Panc1 (cell line): Measurements from ENCODE around the gene OPHN1. TPM values are rescaled to one million over a fixed set of nuclear protein-coding genes. Genes with fewer than 3 reads are reported as not detected.
A peak's percentile ranks its signal among the peaks of the same experiment; 100 is the strongest.

Source experiments
- ATAC-seq: fragments of 200-7000 bp; cut with Tn5 transposase; 2 replicates; pipeline ENCODE4 v1.9.1; 2020; ENCODE audit warnings: mild to moderate bottlenecking, moderate library complexity
- BruUV-seq: library from RNA; stranded (reverse); fragments of 400-500 nt; replicated peaks from 2 replicates; lab custom pipeline; 2021; lab: Mats Ljungman, UMichigan
- CTCF ChIA-PET: fragments of 300-600 bp; sonication (Branson Sonifier 250); formaldehyde crosslinking; loops from one replicate; lab custom pipeline; 2022; ENCODE audit warnings: antibody characterized with exemption; lab: Charles Lee
- POLR2A ChIA-PET: fragments of 300-600 bp; sonication (Branson Sonifier 250); formaldehyde crosslinking; loops from one replicate; lab custom pipeline; 2022; ENCODE audit warnings: antibody characterized with exemption; lab: Charles Lee
- DNase-seq: peaks from one replicate; pipeline ENCODE4 v3.0.0-alpha.2; 2010; ENCODE audit warnings: low read depth, low spot score
- H3K27ac ChIP-seq: 2 replicates; pipeline ENCODE4 v1.5.1; 2011; ENCODE audit warnings: mild to moderate bottlenecking, low read length, inconsistent platforms
- H3K27me3 ChIP-seq: fragments of 200-500 bp; sonication (Bioruptor generic); 2 replicates; pipeline ENCODE4 v1.6.0; 2014; ENCODE audit warnings: low read length, inconsistent platforms; ENCODE audit not compliant: control insufficient read depth, insufficient read depth
- H3K36me3 ChIP-seq: fragments of 200-500 bp; sonication (Bioruptor generic); 2 replicates; pipeline ENCODE4 v1.5.1; 2014; ENCODE audit warnings: inconsistent platforms, mild to moderate bottlenecking, low read length, moderate library complexity; ENCODE audit not compliant: control insufficient read depth, insufficient read depth
- H3K4me1 ChIP-seq: 2 replicates; pipeline ENCODE4 v1.5.1; 2011; ENCODE audit warnings: inconsistent platforms, mild to moderate bottlenecking, low read length, moderate library complexity; ENCODE audit not compliant: control insufficient read depth, insufficient read depth
- H3K4me3 ChIP-seq, 2 experiments: 2 replicates each; pipeline ENCODE4 v1.5.1; 2011 to 2012; ENCODE audit warnings: low read depth in 2 of 2, low read length in 2 of 2, mild to moderate bottlenecking in 2 of 2, inconsistent platforms in 1 of 2, moderate library complexity in 1 of 2
- H3K9me3 ChIP-seq: fragments of 200-500 bp; sonication (Bioruptor generic); 2 replicates; pipeline ENCODE4 v1.5.1; 2014; ENCODE audit warnings: low read depth, mild to moderate bottlenecking, inconsistent platforms, low read length, moderate library complexity; ENCODE audit not compliant: control insufficient read depth, insufficient read depth
- POLR2AphosphoS5 ChIP-seq: IDR thresholded peaks from 2 replicates; pipeline ENCODE4 v1.6.1; 2012; ENCODE audit warnings: mild to moderate bottlenecking, low read depth, low read length, moderate library complexity
- SIN3A ChIP-seq: IDR thresholded peaks from 2 replicates; pipeline ENCODE4 v1.6.1; 2012; ENCODE audit warnings: low read depth, mild to moderate bottlenecking, low read length, moderate library complexity, borderline replicate concordance; ENCODE audit not compliant: insufficient read depth
- TCF7L2 ChIP-seq: IDR thresholded peaks from 2 replicates; pipeline ENCODE4 v1.6.1; 2011; ENCODE audit warnings: mild to moderate bottlenecking, low read depth, low read length, inconsistent platforms
- in situ Hi-C: cut with HindIII; loops from 2 replicates; pipeline ENCODE4 v1.10.0; 2016; ENCODE audit warnings: low sequenced_read_pairs, low pct_unique_long_range_greater_than_20kb
- intact Hi-C: fragments of 100-400 bp; cut with micrococcal nuclease; formaldehyde crosslinking; loops from one replicate; pipeline ENCODE4 v1.10.0; 2022; ENCODE audit not compliant: unreplicated experiment
- total RNA-seq: library from RNA; stranded (reverse); gene quantifications from one replicate; pipeline ENCODE4 v1.2.1, GENCODE V29; 2021; ENCODE audit not compliant: unreplicated experiment
- TF ChIP-seq, protein P1 (sequence below), 2 experiments: IDR thresholded peaks; 2 replicates each; pipeline ENCODE4 v1.6.1; 2011 to 2012; ENCODE audit warnings: low read depth in 2 of 2, control low read depth in 1 of 2, low read length in 1 of 2, mild to moderate bottlenecking in 1 of 2, moderate library complexity in 1 of 2; ENCODE audit not compliant: insufficient read depth in 1 of 2
- TF ChIP-seq, protein P2 (sequence below): fragments of 450-650 bp; IDR thresholded peaks from 2 replicates; pipeline ENCODE4 v1.5.1; 2017; ENCODE audit warnings: mild to moderate bottlenecking

OPHN1 gene
- total RNA-seq, 1 experiment from 2014 or later, result 8.8 TPM

DNA sequence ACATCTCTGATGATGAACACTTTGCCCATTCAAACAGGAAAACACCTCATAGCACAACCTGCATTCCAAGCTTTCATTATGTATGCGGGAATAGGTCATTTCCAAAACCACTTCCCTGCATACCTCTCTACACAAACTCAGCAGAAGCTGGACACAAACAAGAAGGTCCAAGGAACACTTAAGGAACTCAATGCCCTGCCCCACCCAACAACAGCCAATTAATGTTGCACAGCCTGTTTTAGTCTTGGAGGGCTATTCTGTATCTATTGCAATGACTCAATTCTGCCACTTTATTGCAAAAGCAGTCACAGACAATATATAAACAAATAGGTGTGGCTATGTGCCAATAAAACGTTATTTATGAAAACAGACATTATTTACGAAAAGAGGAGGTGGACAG is 16.7 kb downstream of the OPHN1 start:
- TF ChIP-seq, protein P1, sequence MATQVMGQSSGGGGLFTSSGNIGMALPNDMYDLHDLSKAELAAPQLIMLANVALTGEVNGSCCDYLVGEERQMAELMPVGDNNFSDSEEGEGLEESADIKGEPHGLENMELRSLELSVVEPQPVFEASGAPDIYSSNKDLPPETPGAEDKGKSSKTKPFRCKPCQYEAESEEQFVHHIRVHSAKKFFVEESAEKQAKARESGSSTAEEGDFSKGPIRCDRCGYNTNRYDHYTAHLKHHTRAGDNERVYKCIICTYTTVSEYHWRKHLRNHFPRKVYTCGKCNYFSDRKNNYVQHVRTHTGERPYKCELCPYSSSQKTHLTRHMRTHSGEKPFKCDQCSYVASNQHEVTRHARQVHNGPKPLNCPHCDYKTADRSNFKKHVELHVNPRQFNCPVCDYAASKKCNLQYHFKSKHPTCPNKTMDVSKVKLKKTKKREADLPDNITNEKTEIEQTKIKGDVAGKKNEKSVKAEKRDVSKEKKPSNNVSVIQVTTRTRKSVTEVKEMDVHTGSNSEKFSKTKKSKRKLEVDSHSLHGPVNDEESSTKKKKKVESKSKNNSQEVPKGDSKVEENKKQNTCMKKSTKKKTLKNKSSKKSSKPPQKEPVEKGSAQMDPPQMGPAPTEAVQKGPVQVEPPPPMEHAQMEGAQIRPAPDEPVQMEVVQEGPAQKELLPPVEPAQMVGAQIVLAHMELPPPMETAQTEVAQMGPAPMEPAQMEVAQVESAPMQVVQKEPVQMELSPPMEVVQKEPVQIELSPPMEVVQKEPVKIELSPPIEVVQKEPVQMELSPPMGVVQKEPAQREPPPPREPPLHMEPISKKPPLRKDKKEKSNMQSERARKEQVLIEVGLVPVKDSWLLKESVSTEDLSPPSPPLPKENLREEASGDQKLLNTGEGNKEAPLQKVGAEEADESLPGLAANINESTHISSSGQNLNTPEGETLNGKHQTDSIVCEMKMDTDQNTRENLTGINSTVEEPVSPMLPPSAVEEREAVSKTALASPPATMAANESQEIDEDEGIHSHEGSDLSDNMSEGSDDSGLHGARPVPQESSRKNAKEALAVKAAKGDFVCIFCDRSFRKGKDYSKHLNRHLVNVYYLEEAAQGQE (IDR thresholded peaks at IDR 0.05; ENCODE audit: insufficient read depth in 1 of 2, low read depth in 2 of 2, low read length in 1 of 2), result no peak
- DNase-seq (no peak), ATAC-seq (peak; percentile 70)
- CTCF ChIA-PET, result no interaction called here
- intact Hi-C loops (no loop called here), in situ Hi-C loops (no loop called here)
- Histone ChIP-seq H3K36me3 (no peaks in the 10 kb centered on the region), H3K27me3 (no peaks in the 10 kb centered on the region), H3K27ac (no peak overlapping the region), H3K9me3 (no peaks in the 10 kb centered on the region), H3K4me1 (peaks cover 26% of the 10 kb centered on the region), H3K4me3 (no peak overlapping the region)
- POLR2A ChIA-PET, result no interaction called here
- BruUV-seq, result no TSS peak

DNA sequence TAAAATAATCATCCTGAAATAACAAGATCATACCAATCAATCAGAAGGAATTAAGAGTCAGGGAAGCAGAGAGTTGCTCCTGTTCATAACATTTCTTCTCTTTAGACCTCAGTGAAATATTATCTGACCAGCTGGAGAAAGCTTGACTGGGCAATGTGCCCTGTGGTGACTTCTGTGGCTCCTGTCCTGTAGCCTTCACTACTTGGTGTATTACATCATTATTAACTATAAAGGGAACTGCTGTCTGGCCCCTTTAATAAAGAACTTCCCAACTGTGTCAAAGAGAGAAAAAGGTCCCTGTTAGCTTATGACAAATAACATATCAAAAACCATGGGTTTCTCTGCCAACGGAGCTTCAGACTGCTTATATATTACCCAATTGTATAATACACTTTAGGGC is 18.0 kb downstream of the OPHN1 start:
- no peak for TF ChIP-seq SIN3A
- TF ChIP-seq, protein P2, sequence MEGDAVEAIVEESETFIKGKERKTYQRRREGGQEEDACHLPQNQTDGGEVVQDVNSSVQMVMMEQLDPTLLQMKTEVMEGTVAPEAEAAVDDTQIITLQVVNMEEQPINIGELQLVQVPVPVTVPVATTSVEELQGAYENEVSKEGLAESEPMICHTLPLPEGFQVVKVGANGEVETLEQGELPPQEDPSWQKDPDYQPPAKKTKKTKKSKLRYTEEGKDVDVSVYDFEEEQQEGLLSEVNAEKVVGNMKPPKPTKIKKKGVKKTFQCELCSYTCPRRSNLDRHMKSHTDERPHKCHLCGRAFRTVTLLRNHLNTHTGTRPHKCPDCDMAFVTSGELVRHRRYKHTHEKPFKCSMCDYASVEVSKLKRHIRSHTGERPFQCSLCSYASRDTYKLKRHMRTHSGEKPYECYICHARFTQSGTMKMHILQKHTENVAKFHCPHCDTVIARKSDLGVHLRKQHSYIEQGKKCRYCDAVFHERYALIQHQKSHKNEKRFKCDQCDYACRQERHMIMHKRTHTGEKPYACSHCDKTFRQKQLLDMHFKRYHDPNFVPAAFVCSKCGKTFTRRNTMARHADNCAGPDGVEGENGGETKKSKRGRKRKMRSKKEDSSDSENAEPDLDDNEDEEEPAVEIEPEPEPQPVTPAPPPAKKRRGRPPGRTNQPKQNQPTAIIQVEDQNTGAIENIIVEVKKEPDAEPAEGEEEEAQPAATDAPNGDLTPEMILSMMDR, result no peak
- TF ChIP-seq POLR2AphosphoS5, result no peak
- TF ChIP-seq TCF7L2, result no peak
- TF ChIP-seq, protein P1 (IDR thresholded peaks at IDR 0.05; ENCODE audit: insufficient read depth in 1 of 2, low read depth in 2 of 2, low read length in 1 of 2), result no peak
- Histone ChIP-seq H3K9me3 (no peaks in the 10 kb centered on the region), H3K36me3 (no peaks in the 10 kb centered on the region), H3K4me3 (no peak overlapping the region), H3K4me1 (peaks cover 19% of the 10 kb centered on the region), H3K27ac (no peak overlapping the region), H3K27me3 (no peaks in the 10 kb centered on the region)
- ChIA-PET CTCF (interaction anchor here (0.6 kb wide), 1 partner anchor 31 kb away, joined by 4 read pairs; no protein-coding TSS in a partner anchor), POLR2A (no interaction called here)
- intact Hi-C loops (no loop called here), in situ Hi-C loops (no loop called here)
- ATAC-seq (no peak), DNase-seq (no peak)
- no TSS peak for BruUV-seq
